ENCODE measurements around the gene CDC42BPB.

The CDC42BPB gene

GRCh38 chr14:102903248-102903888 is 154.0 kb downstream of the CDC42BPB start:
- Histone ChIP-seq H3K4me3 (no peak overlapping the region), H3K9me3 (no peaks in the 10 kb centered on the region), H3K27me3 (no peaks in the 10 kb centered on the region), H3K4me1 (no peaks in the 10 kb centered on the region), H3K27ac (no peak overlapping the region), H3K36me3 (peaks cover 12 to 60% (median 31%) of the 10 kb centered on the region in 3 donors)
- TF ChIP-seq, protein P1, sequence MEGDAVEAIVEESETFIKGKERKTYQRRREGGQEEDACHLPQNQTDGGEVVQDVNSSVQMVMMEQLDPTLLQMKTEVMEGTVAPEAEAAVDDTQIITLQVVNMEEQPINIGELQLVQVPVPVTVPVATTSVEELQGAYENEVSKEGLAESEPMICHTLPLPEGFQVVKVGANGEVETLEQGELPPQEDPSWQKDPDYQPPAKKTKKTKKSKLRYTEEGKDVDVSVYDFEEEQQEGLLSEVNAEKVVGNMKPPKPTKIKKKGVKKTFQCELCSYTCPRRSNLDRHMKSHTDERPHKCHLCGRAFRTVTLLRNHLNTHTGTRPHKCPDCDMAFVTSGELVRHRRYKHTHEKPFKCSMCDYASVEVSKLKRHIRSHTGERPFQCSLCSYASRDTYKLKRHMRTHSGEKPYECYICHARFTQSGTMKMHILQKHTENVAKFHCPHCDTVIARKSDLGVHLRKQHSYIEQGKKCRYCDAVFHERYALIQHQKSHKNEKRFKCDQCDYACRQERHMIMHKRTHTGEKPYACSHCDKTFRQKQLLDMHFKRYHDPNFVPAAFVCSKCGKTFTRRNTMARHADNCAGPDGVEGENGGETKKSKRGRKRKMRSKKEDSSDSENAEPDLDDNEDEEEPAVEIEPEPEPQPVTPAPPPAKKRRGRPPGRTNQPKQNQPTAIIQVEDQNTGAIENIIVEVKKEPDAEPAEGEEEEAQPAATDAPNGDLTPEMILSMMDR (IDR thresholded peaks at IDR 0.05), result no peak
- DNase-seq, result no peak
- intact Hi-C loops (cut with DNase I; ENCODE audit: low total_unique reads), result no loop called here

DNA sequence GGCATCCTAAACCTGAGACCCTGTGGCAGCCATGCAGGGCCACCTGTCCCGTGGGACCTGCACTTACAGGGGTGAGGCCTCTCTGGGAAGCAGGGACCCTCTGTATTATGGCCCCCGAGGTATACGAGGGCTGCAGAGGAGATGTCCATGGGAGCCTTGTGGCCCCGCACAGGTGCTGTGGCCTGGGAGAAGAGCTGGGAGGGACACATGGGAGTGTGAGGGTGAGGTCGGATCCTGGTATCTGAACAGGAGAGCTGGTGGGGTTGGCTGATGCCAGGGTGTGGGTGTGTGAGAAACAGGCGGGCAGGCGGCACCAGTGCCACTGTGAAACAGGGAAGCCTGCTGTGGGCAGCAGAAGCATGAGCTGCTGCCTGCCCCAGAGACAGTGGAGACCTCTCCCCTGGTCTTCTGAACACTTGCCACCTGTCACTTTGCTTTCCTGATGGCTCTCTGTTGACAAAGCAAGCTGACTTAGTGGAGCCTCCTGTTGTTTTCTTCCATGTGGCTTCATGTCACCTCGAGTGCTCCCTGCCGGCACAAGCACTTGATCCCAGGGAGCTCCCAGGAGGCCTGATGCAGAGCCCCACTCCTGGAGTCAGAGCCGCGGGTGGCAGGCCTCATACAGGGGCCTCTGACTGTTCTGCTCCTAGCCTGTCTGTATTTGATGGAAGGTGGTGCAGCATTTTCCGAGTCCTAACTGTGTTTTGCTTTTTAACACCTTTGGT is 154.7 kb downstream of the CDC42BPB start:
- H3K27ac ChIP-seq, result no peak overlapping the region
- no peaks in the 10 kb centered on the region for H3K27me3 ChIP-seq
- no peaks in the 10 kb centered on the region for H3K9me3 ChIP-seq
- peaks cover 12 to 65% (median 31%) of the 10 kb centered on the region in 3 donors for H3K36me3 ChIP-seq
- H3K4me3 ChIP-seq, result no peak overlapping the region
- TF ChIP-seq, protein P1 (IDR thresholded peaks at IDR 0.05), result no peak
- DNase-seq, result no peak
- intact Hi-C loops (cut with DNase I; ENCODE audit: low total_unique reads), result no loop called here
- no peaks in the 10 kb centered on the region for H3K4me1 ChIP-seq

DNA sequence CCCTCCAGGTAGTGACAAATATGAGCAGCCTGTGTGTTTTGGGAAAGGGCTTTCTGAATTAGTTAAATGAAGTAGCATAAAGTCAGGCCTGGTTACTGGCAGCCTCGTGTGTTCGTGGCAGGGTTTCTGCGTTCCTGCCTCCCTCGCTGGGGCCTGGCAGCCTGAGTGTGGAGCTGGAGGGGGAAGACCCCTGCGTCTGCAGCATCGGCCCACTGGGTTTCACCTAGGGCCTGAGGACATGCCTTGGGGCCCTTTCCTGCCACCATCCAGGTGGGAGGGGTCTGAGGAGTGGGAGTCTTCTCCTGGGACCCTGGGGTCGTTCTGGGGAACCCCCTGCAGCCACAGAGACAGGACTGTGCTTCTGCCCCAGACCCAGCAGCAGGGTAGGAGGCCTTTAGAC is 155.3 kb downstream of the CDC42BPB start:
- TF ChIP-seq, protein P1 (IDR thresholded peaks at IDR 0.05), result no peak
- Histone ChIP-seq H3K4me3 (no peak overlapping the region), H3K27ac (no peak overlapping the region), H3K27me3 (no peaks in the 10 kb centered on the region), H3K4me1 (no peaks in the 10 kb centered on the region), H3K9me3 (no peaks in the 10 kb centered on the region), H3K36me3 (peaks cover 11 to 63% (median 28%) of the 10 kb centered on the region in 3 donors)
- intact Hi-C loops (cut with DNase I; ENCODE audit: low total_unique reads), result no loop called here
- DNase-seq, result no peak

DNA sequence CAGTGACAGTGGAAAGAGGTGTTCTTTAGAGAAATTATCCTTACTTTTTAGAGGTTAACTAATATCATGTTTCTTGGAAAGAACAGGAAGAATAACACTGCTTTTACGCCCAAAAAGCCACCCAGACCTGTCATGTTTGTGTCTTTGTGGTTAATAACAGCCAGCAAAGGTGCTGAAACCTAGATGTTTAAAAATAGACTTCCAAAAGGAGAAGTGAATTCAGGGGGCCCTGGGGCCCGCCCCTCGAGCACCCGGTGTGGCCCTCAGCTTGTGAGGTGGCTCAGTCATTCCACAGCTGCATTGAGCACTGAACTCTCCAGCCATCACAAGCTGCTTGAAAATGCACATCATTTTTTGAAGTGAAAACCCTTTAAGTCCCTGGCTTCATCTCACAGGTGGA is 155.7 kb downstream of the CDC42BPB start:
- TF ChIP-seq, protein P1 (IDR thresholded peaks at IDR 0.05), result no peak
- peaks cover 8 to 59% (median 24%) of the 10 kb centered on the region in 3 donors for H3K36me3 ChIP-seq
- no peak overlapping the region for H3K27ac ChIP-seq
- no peak overlapping the region for H3K4me3 ChIP-seq
- H3K4me1 ChIP-seq, result no peaks in the 10 kb centered on the region
- DNase-seq, result no peak
- H3K9me3 ChIP-seq, result no peaks in the 10 kb centered on the region
- intact Hi-C loops (cut with DNase I; ENCODE audit: low total_unique reads), result no loop called here
- no peaks in the 10 kb centered on the region for H3K27me3 ChIP-seq

GRCh38 chr14:102900631-102901571 is 156.4 kb downstream of the CDC42BPB start:
- H3K9me3 ChIP-seq, result no peaks in the 10 kb centered on the region
- H3K36me3 ChIP-seq, result peaks cover 8 to 55% (median 22%) of the 10 kb centered on the region in 3 donors
- no peak overlapping the region for H3K27ac ChIP-seq
- TF ChIP-seq, protein P1 (IDR thresholded peaks at IDR 0.05), result no peak
- no peaks in the 10 kb centered on the region for H3K27me3 ChIP-seq
- no peaks in the 10 kb centered on the region for H3K4me1 ChIP-seq
- intact Hi-C loops (cut with DNase I; ENCODE audit: low total_unique reads), result no loop called here
- no peak for DNase-seq
- no peak overlapping the region for H3K4me3 ChIP-seq
